ENCODE data around the gene PELI2.

- TF ChIP-seq SP2 (tag by site-specific recombination; IDR thresholded peaks at IDR 0.05) (no peak), CTCF (tag by site-specific recombination; IDR thresholded peaks at IDR 0.05) (no peak), ATF2 (tag by site-specific recombination; IDR thresholded peaks at IDR 0.05; ENCODE audit: low read depth) (no peak), MYNN (tag by site-specific recombination; IDR thresholded peaks at IDR 0.05; ENCODE audit: borderline replicate concordance) (no peak)
- TF ChIP-seq, protein P1, sequence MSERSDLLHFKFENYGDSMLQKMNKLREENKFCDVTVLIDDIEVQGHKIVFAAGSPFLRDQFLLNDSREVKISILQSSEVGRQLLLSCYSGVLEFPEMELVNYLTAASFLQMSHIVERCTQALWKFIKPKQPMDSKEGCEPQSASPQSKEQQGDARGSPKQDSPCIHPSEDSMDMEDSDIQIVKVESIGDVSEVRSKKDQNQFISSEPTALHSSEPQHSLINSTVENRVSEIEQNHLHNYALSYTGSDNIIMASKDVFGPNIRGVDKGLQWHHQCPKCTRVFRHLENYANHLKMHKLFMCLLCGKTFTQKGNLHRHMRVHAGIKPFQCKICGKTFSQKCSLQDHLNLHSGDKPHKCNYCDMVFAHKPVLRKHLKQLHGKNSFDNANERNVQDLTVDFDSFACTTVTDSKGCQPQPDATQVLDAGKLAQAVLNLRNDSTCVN (tag by site-specific recombination; optimal IDR thresholded peaks at IDR 0.05): no peak
- TF ChIP-seq, protein P2, sequence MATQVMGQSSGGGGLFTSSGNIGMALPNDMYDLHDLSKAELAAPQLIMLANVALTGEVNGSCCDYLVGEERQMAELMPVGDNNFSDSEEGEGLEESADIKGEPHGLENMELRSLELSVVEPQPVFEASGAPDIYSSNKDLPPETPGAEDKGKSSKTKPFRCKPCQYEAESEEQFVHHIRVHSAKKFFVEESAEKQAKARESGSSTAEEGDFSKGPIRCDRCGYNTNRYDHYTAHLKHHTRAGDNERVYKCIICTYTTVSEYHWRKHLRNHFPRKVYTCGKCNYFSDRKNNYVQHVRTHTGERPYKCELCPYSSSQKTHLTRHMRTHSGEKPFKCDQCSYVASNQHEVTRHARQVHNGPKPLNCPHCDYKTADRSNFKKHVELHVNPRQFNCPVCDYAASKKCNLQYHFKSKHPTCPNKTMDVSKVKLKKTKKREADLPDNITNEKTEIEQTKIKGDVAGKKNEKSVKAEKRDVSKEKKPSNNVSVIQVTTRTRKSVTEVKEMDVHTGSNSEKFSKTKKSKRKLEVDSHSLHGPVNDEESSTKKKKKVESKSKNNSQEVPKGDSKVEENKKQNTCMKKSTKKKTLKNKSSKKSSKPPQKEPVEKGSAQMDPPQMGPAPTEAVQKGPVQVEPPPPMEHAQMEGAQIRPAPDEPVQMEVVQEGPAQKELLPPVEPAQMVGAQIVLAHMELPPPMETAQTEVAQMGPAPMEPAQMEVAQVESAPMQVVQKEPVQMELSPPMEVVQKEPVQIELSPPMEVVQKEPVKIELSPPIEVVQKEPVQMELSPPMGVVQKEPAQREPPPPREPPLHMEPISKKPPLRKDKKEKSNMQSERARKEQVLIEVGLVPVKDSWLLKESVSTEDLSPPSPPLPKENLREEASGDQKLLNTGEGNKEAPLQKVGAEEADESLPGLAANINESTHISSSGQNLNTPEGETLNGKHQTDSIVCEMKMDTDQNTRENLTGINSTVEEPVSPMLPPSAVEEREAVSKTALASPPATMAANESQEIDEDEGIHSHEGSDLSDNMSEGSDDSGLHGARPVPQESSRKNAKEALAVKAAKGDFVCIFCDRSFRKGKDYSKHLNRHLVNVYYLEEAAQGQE (tag by site-specific recombination; IDR thresholded peaks at IDR 0.05): no peak
Measured at GRCh38 chr14:56331592-56332216, 213.5 kb downstream of the PELI2 start.
